Naive B cell (primary cell): ENCODE data around the gene TEX26. TPM values are rescaled to one million over a fixed set of nuclear protein-coding genes. Genes with fewer than 3 reads are reported as not detected.
"Not testable (repeated sequence)": the region's sequence is repeated elsewhere in the genome, so short reads cannot be mapped to it uniquely, and the experiment has no call there.

Experiments used
- ATAC-seq, 2 donors: fragments of 150-1000 bp; cut with Tn5 transposase; 2 replicates each; pipeline ENCODE4 v1.10.0; 2021; ENCODE audit warnings: low read depth in 2 of 2, mild to moderate bottlenecking in 2 of 2, moderate library complexity in 2 of 2
- DNase-seq: peaks from one replicate; pipeline ENCODE4 v3.0.0; 2022
- H3K27ac Mint-ChIP-seq, 6 donors: one replicate each; pipeline ENCODE4 v1.8.0; 2020 to 2022; ENCODE audit warnings: mild to moderate bottlenecking in 6 of 6, mixed read lengths in 6 of 6, moderate library complexity in 5 of 6, inconsistent platforms in 2 of 6
- H3K27me3 Mint-ChIP-seq, 3 donors: one replicate each; pipeline ENCODE4 v1.8.0; 2021 to 2022; ENCODE audit warnings: mixed read lengths in 3 of 3, mild to moderate bottlenecking in 1 of 3
- H3K36me3 Mint-ChIP-seq, 2 donors: one replicate each; pipeline ENCODE4 v1.8.0; 2020 to 2022; ENCODE audit warnings: mixed read lengths in 2 of 2, inconsistent platforms in 1 of 2, mild to moderate bottlenecking in 1 of 2
- H3K4me1 Mint-ChIP-seq, 3 donors: one replicate each; pipeline ENCODE4 v1.8.0; 2020 to 2022; ENCODE audit warnings: mixed read lengths in 3 of 3, inconsistent platforms in 1 of 3, mild to moderate bottlenecking in 1 of 3, moderate library complexity in 1 of 3
- H3K4me3 Mint-ChIP-seq, 8 donors: one replicate each; pipeline ENCODE4 v1.8.0; 2020 to 2022; ENCODE audit warnings: mild to moderate bottlenecking in 8 of 8, mixed read lengths in 8 of 8, moderate library complexity in 8 of 8, inconsistent platforms in 2 of 8
- H3K9me3 Mint-ChIP-seq, 7 donors: one replicate each; pipeline ENCODE4 v1.8.0; 2020 to 2022; ENCODE audit warnings: mixed read lengths in 7 of 7, mild to moderate bottlenecking in 5 of 7, inconsistent platforms in 2 of 7, moderate library complexity in 1 of 7
- polyA plus RNA-seq, 6 donors: library from polyadenylated mRNA; unstranded; fragments of 300-500 nt; fragmentation: Illumina TruSeq; gene quantifications; one replicate each; pipeline ENCODE4 v1.2.3, GENCODE V29; 2021; ENCODE audit warnings: low read depth in 6 of 6

The TEX26 gene
- polyA plus RNA-seq, 6 donors from 2014 or later = not detected

- H3K36me3 Mint-ChIP-seq, H3K4me1 Mint-ChIP-seq, ATAC-seq, DNase-seq, H3K4me3 Mint-ChIP-seq, H3K9me3 Mint-ChIP-seq: not testable (repeated sequence)
- Mint-ChIP-seq H3K27ac (peak overlapping the region in 1 of 6 donors; percentile 5), H3K27me3 (peaks cover 30 to 52% (median 32%) of the 10 kb centered on the region in 3 donors)
These were observed 5.3 kb upstream of the TEX26 start for GRCh38 chr13:30927188-30927587.

GRCh38 chr13:30927595-30927994, 4.9 kb upstream of the TEX26 start:
- H3K9me3 Mint-ChIP-seq = peaks cover 0 to 5% (median 0%) of the 10 kb centered on the region in 7 donors
- H3K27ac Mint-ChIP-seq = no peak overlapping the region
- H3K4me3 Mint-ChIP-seq = no peak overlapping the region
- H3K36me3 Mint-ChIP-seq = no peaks in the 10 kb centered on the region
- ATAC-seq = no peak
- H3K4me1 Mint-ChIP-seq = no peaks in the 10 kb centered on the region
- DNase-seq = no peak
- peaks cover 33 to 56% (median 34%) of the 10 kb centered on the region in 3 donors for H3K27me3 Mint-ChIP-seq

GRCh38 chr13:30928978-30929377, 3.5 kb upstream of the TEX26 start:
- ATAC-seq (no peak), DNase-seq (no peak)
- no peak overlapping the region for H3K4me3 Mint-ChIP-seq
- H3K27me3 Mint-ChIP-seq = peaks cover 34 to 57% (median 47%) of the 10 kb centered on the region in 3 donors
- H3K36me3 Mint-ChIP-seq = no peaks in the 10 kb centered on the region
- H3K4me1 Mint-ChIP-seq = no peaks in the 10 kb centered on the region
- peaks cover 0 to 3% (median 0%) of the 10 kb centered on the region in 7 donors for H3K9me3 Mint-ChIP-seq
- H3K27ac Mint-ChIP-seq = peak overlapping the region in 1 of 6 donors; percentile 27

- no peak for ATAC-seq
- no peak overlapping the region for H3K4me3 Mint-ChIP-seq
- no peaks in the 10 kb centered on the region for H3K36me3 Mint-ChIP-seq
- H3K4me1 Mint-ChIP-seq = no peaks in the 10 kb centered on the region
- DNase-seq = no peak
- H3K27me3 Mint-ChIP-seq = peaks cover 44 to 69% (median 55%) of the 10 kb centered on the region in 3 donors
- peaks cover 0 to 16% (median 6%) of the 10 kb centered on the region in 7 donors for H3K9me3 Mint-ChIP-seq
- H3K27ac Mint-ChIP-seq = no peak overlapping the region
These were observed 856 bp downstream of the TEX26 start for GRCh38 chr13:30933354-30933670.

GRCh38 chr13:30934381-30934780, 1.9 kb downstream of the TEX26 start:
- Mint-ChIP-seq H3K36me3 (no peaks in the 10 kb centered on the region), H3K27me3 (peaks cover 37 to 59% (median 47%) of the 10 kb centered on the region in 3 donors), H3K27ac (no peak overlapping the region), H3K9me3 (peaks cover 0 to 16% (median 6%) of the 10 kb centered on the region in 7 donors), H3K4me1 (no peaks in the 10 kb centered on the region), H3K4me3 (no peak overlapping the region)
- DNase-seq (no peak), ATAC-seq (no peak)

GRCh38 chr13:30934803-30935202, 2.3 kb downstream of the TEX26 start:
- Mint-ChIP-seq H3K27ac (no peak overlapping the region), H3K27me3 (peaks cover 33 to 54% (median 45%) of the 10 kb centered on the region in 3 donors), H3K4me3 (no peak overlapping the region), H3K9me3 (peaks cover 0 to 16% (median 6%) of the 10 kb centered on the region in 7 donors), H3K4me1 (no peaks in the 10 kb centered on the region), H3K36me3 (no peaks in the 10 kb centered on the region)
- DNase-seq = no peak
- ATAC-seq = no peak

- H3K36me3 Mint-ChIP-seq = no peaks in the 10 kb centered on the region
- no peaks in the 10 kb centered on the region for H3K4me1 Mint-ChIP-seq
- no peak for ATAC-seq
- no peak overlapping the region for H3K4me3 Mint-ChIP-seq
- peaks cover 22 to 35% (median 34%) of the 10 kb centered on the region in 3 donors for H3K27me3 Mint-ChIP-seq
- no peak for DNase-seq
- no peak overlapping the region for H3K27ac Mint-ChIP-seq
- H3K9me3 Mint-ChIP-seq = peaks cover 0 to 16% (median 6%) of the 10 kb centered on the region in 7 donors
These were observed 4.5 kb downstream of the TEX26 start for GRCh38 chr13:30936971-30937370.

GRCh38 chr13:30943881-30944280, 11.4 kb downstream of the TEX26 start:
- Mint-ChIP-seq H3K36me3 (peaks cover 5 to 8% of the 10 kb centered on the region in 2 donors), H3K9me3 (peaks cover 4 to 27% (median 18%) of the 10 kb centered on the region in 7 donors), H3K27ac (no peak overlapping the region), H3K4me1 (no peaks in the 10 kb centered on the region), H3K4me3 (no peak overlapping the region), H3K27me3 (peaks cover 7 to 43% (median 25%) of the 10 kb centered on the region in 3 donors)
- DNase-seq = no peak
- no peak for ATAC-seq

GRCh38 chr13:30957258-30957943, 24.9 kb downstream of the TEX26 start:
- DNase-seq = no peak
- Mint-ChIP-seq H3K36me3 (peaks cover 0 to 11% of the 10 kb centered on the region in 2 donors), H3K27me3 (peaks cover 26 to 50% (median 36%) of the 10 kb centered on the region in 3 donors), H3K27ac (no peak overlapping the region), H3K9me3 (peaks cover 13 to 49% (median 30%) of the 10 kb centered on the region in 7 donors), H3K4me3 (peak overlapping the region in 2 of 8 donors; percentile 1 to 46), H3K4me1 (no peaks in the 10 kb centered on the region)
- ATAC-seq = no peak

- H3K4me1 Mint-ChIP-seq = no peaks in the 10 kb centered on the region
- H3K9me3 Mint-ChIP-seq = peaks cover 13 to 45% (median 30%) of the 10 kb centered on the region in 7 donors
- ATAC-seq (no peak), DNase-seq (no peak)
- H3K27me3 Mint-ChIP-seq = peaks cover 26 to 52% (median 48%) of the 10 kb centered on the region in 3 donors
- H3K36me3 Mint-ChIP-seq = peaks cover 0 to 11% of the 10 kb centered on the region in 2 donors
- H3K27ac Mint-ChIP-seq = no peak overlapping the region
- H3K4me3 Mint-ChIP-seq = no peak overlapping the region
These were observed 27.2 kb downstream of the TEX26 start for GRCh38 chr13:30959678-30960077.

GRCh38 chr13:30963791-30964190, 31.3 kb downstream of the TEX26 start:
- Mint-ChIP-seq H3K4me1 (no peaks in the 10 kb centered on the region), H3K36me3 (peaks cover 0 to 11% of the 10 kb centered on the region in 2 donors), H3K27me3 (peaks cover 24 to 48% (median 42%) of the 10 kb centered on the region in 3 donors), H3K27ac (no peak overlapping the region), H3K4me3 (no peak overlapping the region), H3K9me3 (peaks cover 5 to 28% (median 23%) of the 10 kb centered on the region in 7 donors)
- DNase-seq = no peak
- no peak for ATAC-seq

GRCh38 chr13:30965380-30965779, 32.9 kb downstream of the TEX26 start:
- ATAC-seq (no peak), DNase-seq (no peak)
- Mint-ChIP-seq H3K4me3 (no peak overlapping the region), H3K36me3 (peaks cover 0 to 11% of the 10 kb centered on the region in 2 donors), H3K4me1 (no peaks in the 10 kb centered on the region), H3K27me3 (peaks cover 35 to 61% (median 48%) of the 10 kb centered on the region in 3 donors), H3K27ac (no peak overlapping the region), H3K9me3 (peaks cover 0 to 14% (median 9%) of the 10 kb centered on the region in 7 donors)

- no peak for ATAC-seq
- Mint-ChIP-seq H3K4me1 (no peaks in the 10 kb centered on the region), H3K36me3 (peaks cover 0 to 11% of the 10 kb centered on the region in 2 donors), H3K27ac (no peak overlapping the region), H3K9me3 (peaks cover 0 to 11% (median 6%) of the 10 kb centered on the region in 7 donors), H3K4me3 (no peak overlapping the region), H3K27me3 (peaks cover 39 to 67% (median 48%) of the 10 kb centered on the region in 3 donors)
- no peak for DNase-seq
These were observed 33.6 kb downstream of the TEX26 start for GRCh38 chr13:30966101-30966500.

GRCh38 chr13:30968846-30969245, 36.4 kb downstream of the TEX26 start:
- Mint-ChIP-seq H3K4me1 (no peaks in the 10 kb centered on the region), H3K9me3 (no peaks in the 10 kb centered on the region), H3K27ac (no peak overlapping the region), H3K4me3 (no peak overlapping the region), H3K36me3 (no peaks in the 10 kb centered on the region), H3K27me3 (peaks cover 32 to 55% (median 45%) of the 10 kb centered on the region in 3 donors)
- no peak for ATAC-seq
- DNase-seq = no peak
